A673 (cell line): Measurements from ENCODE around the gene FRG2B. TPM values are rescaled to one million over a fixed set of nuclear protein-coding genes. Genes with fewer than 3 reads are reported as not detected.

Experiments
- total RNA-seq: library from RNA; stranded (reverse); gene quantifications from 2 replicates; pipeline ENCODE4 v1.2.3, GENCODE V29; 2021

FRG2B gene
- total RNA-seq, 1 experiment from 2014 or later, result not detected

Other genes with a start within 250 kb of the FRG2B start
- 0.92 and 2.1 TPM in 2 replicates for gene PAOX, start 247.5 kb downstream of the FRG2B start, total RNA-seq
- gene MTG1, start 232.6 kb downstream of the FRG2B start, total RNA-seq, result 79.0 and 83.3 TPM in 2 replicates
- gene SPRN, start 202.2 kb downstream of the FRG2B start, total RNA-seq, result 0.13 TPM in 1 of 2 replicates, not detected in the other
- 1.8 and 2.2 TPM in 2 replicates for gene SCART1, start 172.8 kb downstream of the FRG2B start, total RNA-seq
- 0.49 and 0.74 TPM in 2 replicates for gene CYP2E1, start 99.4 kb downstream of the FRG2B start, total RNA-seq
- gene SYCE1, start 61.2 kb downstream of the FRG2B start, total RNA-seq, result not detected in 2 replicates